Cardiac septum (tissue), 1 donor: ENCODE measurements around the gene CSGALNACT2. TPM values are rescaled to one million over a fixed set of nuclear protein-coding genes. Genes with fewer than 3 reads are reported as not detected.

Experiments
- DNase-seq: peaks from one replicate; pipeline ENCODE4 v3.0.0-alpha.2; 2020; ENCODE audit warnings: low spot score
- intact Hi-C: fragments of 100-400 bp; cut with DNase I; formaldehyde crosslinking; loops from one replicate; pipeline ENCODE4 v1.14.0; 2022
- total RNA-seq: library from RNA; stranded (reverse); fragmentation: NEBNext Ultra II Directional; extraction: Animal tissue kit (Norgen Biotek cat#: 25700); gene quantifications from one replicate; pipeline ENCODE4 v1.2.1, GENCODE V29; 2021
- donor health status: DM: no; HTN: no; CAD: no.

CSGALNACT2 gene
- total RNA-seq, 1 donor from 2014 or later, result 14.2 TPM

DNA sequence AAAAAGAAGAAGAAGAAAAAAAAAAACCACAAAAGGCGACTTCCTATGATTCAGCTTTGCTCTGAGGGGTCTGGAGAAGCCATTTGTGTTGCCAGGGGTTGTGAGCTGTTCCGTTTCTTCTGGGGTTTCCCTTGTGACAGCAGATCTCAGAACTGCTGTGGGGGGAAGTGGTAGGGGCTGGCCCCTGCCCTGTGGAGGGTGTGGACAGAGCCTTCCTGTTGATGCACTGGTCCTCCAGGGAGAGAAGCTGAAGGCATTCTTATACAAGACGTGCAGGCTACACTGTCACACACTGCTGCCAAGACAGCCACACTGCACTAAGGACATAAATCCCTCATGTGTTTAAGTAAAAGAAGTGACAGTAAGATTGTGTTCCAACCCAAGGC is 17.3 kb upstream of the CSGALNACT2 start:
- peak; percentile 80 for DNase-seq
- intact Hi-C loops, result no loop called here

- intact Hi-C loops, result no loop called here
- peak; percentile 58 for DNase-seq
Observed at GRCh38 chr10:43121444-43121843, 16.8 kb upstream of the CSGALNACT2 start.

DNA sequence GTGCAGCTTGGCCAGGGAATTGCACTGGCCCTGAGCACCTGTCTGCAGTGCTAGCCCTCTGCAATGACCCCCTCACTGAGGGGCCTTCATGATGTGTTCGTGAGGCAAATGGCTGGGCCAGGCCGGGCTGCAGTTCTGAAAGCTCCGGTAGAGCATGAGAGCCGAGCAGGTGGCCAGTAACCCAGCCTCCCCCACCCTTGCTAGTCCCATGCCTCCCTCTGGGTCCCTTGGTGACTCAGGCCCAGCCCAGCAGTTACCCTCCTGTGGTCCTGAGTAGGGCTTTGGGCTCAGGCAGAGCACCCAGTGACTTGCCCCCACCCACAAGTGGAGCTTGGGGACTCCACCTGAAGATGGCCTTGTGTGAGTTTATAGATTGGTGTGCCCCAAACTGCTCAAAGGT is 16.1 kb upstream of the CSGALNACT2 start:
- intact Hi-C loops, result no loop called here

GRCh38 chr10:43122826-43123225 is 15.4 kb upstream of the CSGALNACT2 start:
- DNase-seq, result no peak
- intact Hi-C loops, result no loop called here

More for the DNA sequence above, 16.1 kb upstream of the CSGALNACT2 start:
- DNase-seq, result peak; percentile 39

GRCh38 chr10:43123361-43124093 is 14.7 kb upstream of the CSGALNACT2 start:
- intact Hi-C loops, result no loop called here
- peak; percentile 46 for DNase-seq

- intact Hi-C loops, result no loop called here
- DNase-seq, result no peak
Observed at GRCh38 chr10:43124094-43124521, 14.1 kb upstream of the CSGALNACT2 start.

GRCh38 chr10:43124574-43125273 is 13.5 kb upstream of the CSGALNACT2 start:
- peak; percentile 51 for DNase-seq
- intact Hi-C loops, result no loop called here

- DNase-seq, result peak; percentile 41
- intact Hi-C loops, result no loop called here
Observed at GRCh38 chr10:43125274-43125845, 12.9 kb upstream of the CSGALNACT2 start.

DNA sequence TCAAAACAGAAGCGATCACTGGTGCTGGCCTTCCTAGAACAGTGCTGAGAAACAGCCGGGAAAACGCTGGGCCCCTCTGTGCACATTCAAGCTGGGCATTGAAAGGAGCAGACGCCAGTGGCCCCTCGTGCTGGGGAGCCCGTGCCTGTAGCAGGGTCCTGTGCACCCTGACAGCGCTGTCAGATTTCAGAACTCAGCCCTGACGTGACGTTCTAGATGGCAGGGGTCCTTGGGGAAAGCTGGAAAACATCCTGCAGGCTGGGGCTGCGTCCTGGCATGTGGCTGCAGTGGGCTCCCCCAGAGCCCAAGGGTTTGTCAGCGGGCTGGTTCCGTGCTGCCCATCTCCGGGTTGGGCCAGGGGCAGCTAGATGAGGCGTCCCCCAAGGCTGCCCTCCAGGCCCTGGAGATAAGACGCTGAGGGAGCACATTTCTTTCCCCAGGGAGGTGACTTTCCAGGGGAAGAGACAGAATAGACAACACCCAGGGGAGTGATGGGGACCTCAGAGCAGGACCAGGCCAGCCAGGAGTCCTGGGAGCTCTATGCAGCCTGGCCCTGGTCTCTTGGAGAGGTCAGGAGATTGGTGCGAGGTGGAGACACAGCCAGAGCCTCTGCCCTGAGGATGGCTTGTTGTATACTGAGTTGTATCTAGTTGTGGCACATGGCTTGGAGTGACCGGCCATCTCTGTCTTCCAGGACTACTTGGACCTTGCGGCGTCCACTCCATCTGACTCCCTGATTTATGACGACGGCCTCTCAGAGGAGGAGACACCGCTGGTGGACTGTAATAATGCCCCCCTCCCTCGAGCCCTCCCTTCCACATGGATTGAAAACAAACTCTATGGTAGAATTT is 12.1 kb upstream of the CSGALNACT2 start:
- peak; percentile 71 for DNase-seq
- intact Hi-C loops, result no loop called here

- peak; percentile 57 for DNase-seq
- intact Hi-C loops, result no loop called here
Observed at GRCh38 chr10:43126759-43127424, 11.4 kb upstream of the CSGALNACT2 start.

DNA sequence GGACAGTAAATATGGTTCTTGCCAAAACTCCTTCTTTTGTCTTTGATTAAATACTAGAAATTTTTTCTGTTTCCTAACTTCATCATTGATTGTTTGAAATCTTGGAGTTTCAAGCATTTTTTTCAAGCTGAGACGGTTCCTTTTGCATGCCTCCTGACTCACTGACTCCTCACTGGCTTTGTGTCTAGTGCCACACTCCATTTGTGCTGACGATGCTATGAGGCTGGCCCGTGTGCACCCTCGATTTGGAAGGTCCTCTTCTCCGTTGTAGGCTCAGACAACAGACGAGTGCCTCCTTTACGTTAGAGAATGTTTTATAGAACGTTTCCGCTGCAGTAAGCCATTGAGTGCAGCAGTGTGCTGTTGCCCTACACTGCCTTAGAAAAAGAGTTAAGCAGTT is 10.8 kb upstream of the CSGALNACT2 start:
- intact Hi-C loops, result no loop called here

GRCh38 chr10:43128331-43128730 is 9.9 kb upstream of the CSGALNACT2 start:
- DNase-seq, result peak; percentile 26
- intact Hi-C loops, result no loop called here

More for the DNA sequence above, 10.8 kb upstream of the CSGALNACT2 start:
- no peak for DNase-seq

DNA sequence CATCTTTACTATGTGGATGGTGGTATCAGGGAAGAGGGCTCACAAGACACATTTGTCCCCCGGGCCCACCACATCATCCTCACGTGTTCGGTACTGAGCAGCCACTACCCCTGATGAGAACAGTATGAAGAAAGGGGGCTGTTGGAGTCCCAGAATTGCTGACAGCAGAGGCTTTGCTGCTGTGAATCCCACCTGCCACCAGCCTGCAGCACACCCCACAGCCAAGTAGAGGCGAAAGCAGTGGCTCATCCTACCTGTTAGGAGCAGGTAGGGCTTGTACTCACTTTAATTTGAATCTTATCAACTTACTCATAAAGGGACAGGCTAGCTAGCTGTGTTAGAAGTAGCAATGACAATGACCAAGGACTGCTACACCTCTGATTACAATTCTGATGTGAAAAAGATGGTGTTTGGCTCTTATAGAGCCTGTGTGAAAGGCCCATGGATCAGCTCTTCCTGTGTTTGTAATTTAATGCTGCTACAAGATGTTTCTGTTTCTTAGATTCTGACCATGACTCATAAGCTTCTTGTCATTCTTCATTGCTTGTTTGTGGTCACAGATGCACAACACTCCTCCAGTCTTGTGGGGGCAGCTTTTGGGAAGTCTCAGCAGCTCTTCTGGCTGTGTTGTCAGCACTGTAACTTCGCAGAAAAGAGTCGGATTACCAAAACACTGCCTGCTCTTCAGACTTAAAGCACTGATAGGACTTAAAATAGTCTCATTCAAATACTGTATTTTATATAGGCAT is 9.1 kb upstream of the CSGALNACT2 start:
- intact Hi-C loops, result no loop called here
- peak; percentile 65 for DNase-seq

GRCh38 chr10:43130770-43131171 is 7.5 kb upstream of the CSGALNACT2 start:
- intact Hi-C loops, result no loop called here
- peak; percentile 39 for DNase-seq

- DNase-seq, result no peak
- intact Hi-C loops, result no loop called here
Observed at GRCh38 chr10:43131256-43131655, 7.0 kb upstream of the CSGALNACT2 start.

DNA sequence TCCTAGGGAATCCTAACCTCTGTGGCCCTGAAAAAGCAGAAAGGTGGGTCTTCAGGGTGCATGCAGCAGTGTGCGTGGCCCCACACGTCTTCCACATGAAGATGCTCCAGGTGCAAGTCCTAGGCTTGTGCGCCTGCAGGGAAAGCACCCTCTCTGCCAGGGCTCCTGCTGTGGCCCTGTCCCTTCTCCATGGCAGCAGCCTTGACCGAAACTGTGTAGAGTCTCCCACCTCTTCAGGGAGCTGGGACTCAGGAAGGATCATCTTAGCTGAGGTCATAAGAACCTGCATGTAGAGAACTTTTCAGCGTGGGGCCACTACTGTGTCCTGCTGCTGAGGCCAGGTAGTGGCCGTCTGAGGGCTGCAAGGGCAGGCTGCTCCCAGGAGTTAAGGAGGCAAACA is 6.3 kb upstream of the CSGALNACT2 start:
- intact Hi-C loops, result no loop called here
- peak; percentile 57 for DNase-seq

DNA sequence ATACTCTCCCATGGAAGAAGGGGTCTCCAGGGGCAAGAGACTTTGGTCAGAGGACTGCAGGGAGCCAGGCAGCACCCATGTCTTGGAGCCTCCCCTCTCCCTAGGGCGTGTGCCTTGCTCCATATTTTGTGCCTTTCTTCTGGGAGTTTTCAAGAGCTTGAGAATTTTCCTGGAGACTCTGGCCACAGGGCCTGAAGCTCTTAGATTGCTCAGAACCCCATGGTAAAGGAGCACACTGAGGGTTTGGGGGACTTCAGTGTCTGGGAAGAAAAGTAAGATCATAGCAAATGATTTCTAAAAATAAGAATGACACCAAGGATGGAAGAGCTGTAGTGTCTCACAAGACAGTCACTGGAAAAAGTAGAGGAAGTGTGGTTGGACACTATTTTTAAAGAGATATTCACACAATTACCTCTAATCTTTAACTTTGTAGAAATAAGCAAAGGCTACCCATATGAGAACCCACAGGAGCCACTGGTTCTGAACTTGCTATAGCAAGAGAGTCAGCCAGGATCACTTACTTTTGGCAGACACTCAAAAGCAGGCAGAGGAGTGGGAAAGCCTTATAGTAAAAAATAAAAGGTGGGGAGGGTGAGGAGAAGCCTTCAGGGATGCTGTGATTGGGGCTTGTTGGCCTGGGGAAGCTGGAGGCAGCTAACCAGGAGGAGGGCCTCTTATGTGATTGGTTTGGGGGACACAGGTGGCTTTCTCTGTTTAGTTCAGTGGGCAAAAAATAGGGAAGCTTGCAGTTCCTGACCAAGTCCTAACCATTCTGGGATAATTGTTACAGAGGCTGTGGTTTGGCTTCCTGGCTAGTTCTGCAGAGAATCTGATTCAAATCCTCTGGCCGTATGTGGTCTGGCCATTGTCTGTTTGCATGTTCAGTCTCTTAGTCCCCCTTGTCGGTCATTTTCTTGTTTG is 5.1 kb upstream of the CSGALNACT2 start:
- intact Hi-C loops, result no loop called here
- DNase-seq, result peak; percentile 14
